ENCODE results near the gene FHOD3.

GRCh38 chr18:36265015-36265414 lies 32.5 kb upstream of the FHOD3 start:
- TF ChIP-seq EZH2 (IDR thresholded peaks at IDR 0.05; ENCODE audit: low read depth, low read length, severe bottlenecking), result no peak
- TF ChIP-seq, protein P1, sequence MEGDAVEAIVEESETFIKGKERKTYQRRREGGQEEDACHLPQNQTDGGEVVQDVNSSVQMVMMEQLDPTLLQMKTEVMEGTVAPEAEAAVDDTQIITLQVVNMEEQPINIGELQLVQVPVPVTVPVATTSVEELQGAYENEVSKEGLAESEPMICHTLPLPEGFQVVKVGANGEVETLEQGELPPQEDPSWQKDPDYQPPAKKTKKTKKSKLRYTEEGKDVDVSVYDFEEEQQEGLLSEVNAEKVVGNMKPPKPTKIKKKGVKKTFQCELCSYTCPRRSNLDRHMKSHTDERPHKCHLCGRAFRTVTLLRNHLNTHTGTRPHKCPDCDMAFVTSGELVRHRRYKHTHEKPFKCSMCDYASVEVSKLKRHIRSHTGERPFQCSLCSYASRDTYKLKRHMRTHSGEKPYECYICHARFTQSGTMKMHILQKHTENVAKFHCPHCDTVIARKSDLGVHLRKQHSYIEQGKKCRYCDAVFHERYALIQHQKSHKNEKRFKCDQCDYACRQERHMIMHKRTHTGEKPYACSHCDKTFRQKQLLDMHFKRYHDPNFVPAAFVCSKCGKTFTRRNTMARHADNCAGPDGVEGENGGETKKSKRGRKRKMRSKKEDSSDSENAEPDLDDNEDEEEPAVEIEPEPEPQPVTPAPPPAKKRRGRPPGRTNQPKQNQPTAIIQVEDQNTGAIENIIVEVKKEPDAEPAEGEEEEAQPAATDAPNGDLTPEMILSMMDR (IDR thresholded peaks at IDR 0.05; ENCODE audit: control extremely low read depth in 1 of 3, insufficient read depth in 1 of 3, low read depth in 1 of 3, low read length in 3 of 3), result no peak
- no peak for TF ChIP-seq POLR2AphosphoS5 (IDR thresholded peaks at IDR 0.05; ENCODE audit: low read depth, low read length)
- no peak for TF ChIP-seq NRF1 (IDR thresholded peaks at IDR 0.05; ENCODE audit: low read depth, low read length)
- TF ChIP-seq EP300 (IDR thresholded peaks at IDR 0.05; ENCODE audit: borderline replicate concordance in 1 of 2, low read depth in 2 of 2, low read length in 2 of 2), result no peak
- no peak for TF ChIP-seq CREB1 (IDR thresholded peaks at IDR 0.05)
- no peak for TF ChIP-seq CEBPB (IDR thresholded peaks at IDR 0.05; ENCODE audit: low read depth, low read length)
- no peak for TF ChIP-seq RFX5 (IDR thresholded peaks at IDR 0.05; ENCODE audit: borderline replicate concordance, low read depth, low read length)
- no peak for TF ChIP-seq TEAD4 (IDR thresholded peaks at IDR 0.05; ENCODE audit: low read depth, low read length)
- no peak for TF ChIP-seq GABPA (IDR thresholded peaks at IDR 0.05; ENCODE audit: borderline replicate concordance, insufficient read depth, low read length)
